NCI-H2171 (cell line): ENCODE results near the gene KLHL40.

Experiments used
- DNase-seq: peaks from one replicate; lab custom pipeline; 2025; lab: John Stamatoyannopoulos, UW

KLHL40 gene

DNA sequence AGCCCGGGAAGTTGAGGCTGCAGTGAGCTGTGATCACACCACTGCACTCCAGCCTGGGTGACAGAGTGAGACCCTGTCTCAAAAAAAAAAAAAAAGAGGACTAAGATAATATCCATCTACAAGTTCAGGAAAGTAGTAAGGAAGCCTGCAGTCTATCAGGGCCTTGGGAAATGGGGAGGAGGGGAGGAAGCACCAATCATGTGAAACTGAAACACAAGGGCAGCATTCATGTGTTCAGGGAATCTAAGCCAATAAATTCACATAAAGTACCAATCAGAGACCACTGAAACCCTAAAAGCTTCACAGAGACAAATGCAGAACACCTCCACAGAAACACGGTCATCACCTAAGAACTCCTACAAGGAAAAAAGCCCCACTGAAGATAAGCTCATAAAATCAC lies 40.1 kb downstream of the KLHL40 start:
- no peak for DNase-seq

DNA sequence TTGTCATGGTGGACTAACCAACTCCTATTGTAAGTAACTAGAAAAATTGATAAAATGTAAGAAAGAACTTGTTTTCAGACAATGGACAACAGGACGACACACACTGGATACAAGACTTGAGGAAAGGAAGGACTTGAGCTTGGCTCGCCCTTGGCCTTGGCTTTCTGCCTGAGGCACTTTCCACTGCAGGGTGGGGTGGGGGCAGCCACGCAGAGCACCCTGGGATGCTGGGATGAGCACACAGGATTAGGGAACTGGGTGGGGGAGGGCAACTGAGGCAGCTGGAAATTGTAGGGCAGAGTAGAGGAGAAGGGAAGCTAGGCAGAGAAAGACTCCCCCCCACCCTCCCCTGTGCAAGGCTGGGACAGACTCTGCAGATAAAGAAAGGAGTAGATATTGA lies 42.7 kb downstream of the KLHL40 start:
- no peak for DNase-seq

DNA sequence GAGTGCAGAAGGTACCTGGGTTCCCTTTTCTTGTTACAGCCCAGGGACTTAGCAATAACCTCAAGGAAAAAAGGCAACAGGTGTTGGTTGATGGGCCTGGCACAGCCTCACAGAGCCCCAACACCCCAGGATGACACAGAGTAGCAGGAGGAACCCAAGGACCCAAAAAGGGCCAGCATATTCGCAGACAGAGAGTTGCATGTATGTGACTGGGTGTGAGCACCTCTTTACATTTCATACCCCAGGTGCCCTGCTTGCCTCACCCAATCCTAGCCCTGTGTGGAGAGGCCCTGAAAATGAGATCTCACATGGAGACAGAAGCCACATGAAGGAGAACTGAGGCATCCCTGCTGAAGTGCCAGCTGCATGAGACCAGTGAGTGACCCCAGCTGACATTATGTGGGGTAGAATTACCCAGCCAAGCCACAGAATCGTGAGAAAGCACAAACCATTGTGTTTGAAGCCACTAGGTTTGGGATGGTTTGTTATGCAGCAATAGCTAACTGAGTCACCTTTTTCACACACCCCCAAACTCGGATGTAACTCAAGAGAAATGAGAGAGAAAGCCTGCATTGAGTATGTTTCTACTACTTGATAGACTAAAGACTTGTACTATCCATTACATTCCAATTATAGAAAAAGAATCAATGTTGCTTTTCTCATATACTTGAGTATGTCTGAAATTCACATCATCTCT lies 43.5 kb downstream of the KLHL40 start:
- no peak for DNase-seq

DNA sequence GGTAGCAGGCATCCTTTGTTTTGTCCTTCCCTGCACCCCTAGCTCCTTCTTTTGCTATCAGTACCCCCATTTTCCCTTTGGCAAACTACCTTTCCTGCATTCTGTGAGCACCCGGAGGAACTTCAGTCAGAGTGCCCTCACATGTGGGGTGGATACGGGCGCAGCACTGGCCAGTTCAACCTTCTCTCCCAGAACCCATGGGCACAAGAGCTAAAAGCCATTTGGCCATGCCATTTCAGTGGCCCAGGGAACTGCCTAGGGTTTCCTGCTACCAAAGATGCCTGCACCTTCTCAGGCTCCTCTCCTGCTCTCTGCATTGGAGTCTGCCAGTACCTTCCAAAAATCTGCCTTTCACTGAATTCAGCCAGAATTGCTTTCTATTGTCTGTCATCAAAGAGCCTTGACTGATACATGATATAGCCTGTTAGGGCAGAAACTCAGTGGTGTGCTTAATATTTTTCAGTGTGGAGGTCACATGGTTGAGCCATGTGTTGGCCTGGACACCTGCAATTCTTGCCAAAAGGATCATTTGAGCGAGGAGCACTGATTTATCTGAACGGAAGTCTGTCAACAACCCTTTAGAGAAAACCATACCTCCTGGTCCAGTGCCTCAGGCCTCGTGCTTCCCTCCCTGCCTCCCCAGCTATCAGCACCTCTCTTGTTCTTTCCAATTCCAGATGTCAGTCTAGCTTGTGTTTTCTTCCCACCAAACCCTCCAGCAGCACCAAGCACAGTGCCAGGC lies 44.2 kb downstream of the KLHL40 start:
- DNase-seq: no peak

DNA sequence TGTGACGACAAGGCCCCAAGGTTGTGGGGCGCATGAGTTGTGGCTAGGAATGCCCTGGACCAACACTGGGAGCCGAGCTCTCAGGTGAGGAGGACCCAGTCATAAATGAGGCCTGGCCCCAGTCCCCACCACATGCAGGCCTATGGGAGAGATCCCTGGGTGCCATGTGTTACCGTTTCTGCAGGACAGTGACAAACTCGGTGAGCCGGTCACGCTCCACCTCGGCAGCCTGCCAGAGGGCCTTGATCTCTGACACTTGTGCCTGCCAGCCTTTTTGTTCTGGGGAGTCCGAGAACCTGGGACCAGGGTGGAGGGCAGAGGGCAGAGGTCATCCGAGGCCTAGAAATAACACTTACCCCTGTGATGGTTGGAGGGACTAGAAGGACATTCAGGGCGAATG lies 45.0 kb downstream of the KLHL40 start:
- DNase-seq: no peak

DNA sequence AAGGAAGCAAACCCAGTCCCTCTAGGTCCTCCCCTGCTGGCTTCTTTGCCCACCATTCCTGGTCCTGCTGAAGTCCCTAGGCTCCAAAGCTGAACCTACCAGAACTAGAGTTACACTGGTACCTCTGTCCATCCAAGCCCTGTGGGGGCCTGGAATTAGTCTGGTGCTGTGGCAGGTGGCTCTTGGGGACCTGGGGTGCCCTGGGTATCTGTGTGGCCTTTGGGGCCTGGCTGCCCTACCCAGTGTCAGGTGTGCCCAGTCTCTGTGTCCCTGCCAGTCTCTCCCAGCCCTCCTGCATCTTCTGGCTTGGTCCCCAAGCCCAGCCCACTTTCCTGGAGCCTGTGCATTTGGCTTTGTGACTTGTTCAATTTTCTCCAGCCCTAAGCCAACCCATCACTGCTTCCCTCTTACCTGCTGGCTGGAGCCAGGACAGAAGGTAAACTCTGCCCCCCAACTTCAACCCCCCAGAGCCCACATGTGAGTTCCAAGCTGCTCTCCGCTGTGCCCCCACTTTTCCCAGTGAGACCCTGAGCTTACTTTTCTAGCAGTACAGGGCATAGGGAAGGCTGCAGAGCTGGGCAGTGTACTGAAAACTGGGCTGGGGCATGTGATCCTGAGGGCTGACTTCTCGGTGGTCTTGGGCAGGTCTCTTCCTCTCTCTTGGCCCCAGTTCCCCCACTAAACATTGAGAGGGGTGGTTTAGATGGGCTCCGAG lies 45.5 kb downstream of the KLHL40 start:
- DNase-seq: no peak

DNA sequence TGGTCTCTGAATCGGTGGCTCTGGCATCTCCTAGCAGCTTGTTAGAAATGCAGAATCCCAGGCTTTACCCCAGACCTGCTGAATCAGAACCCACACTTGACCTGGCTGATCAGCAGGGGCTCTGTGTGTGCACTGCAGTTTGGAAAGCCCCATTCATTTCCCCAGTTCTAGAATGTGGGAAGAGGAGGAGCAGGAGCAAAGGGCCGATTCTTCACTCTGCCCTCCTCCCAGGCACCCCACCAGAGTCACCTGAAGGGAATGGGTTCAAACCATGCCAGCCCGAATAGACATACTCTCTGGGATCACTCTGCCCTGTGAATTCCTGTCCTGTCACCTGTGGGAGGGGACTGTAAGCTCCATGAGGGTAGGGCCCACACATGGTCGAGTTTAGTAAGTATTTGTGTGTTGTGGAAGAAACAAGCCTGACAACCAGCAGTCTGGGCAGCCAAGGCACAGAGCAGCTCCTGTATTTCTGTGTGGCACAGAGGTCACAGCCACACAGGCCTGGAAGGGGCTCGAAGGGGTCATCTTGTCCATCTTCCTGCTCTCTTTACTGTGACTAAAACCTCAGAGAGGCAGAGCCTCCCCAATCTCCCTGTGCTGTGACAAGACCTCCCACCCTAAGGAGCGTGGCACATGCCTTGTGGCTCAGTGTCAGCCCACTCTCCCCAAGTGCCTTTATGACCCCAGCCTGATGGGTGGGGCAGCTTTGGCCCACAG lies 46.3 kb downstream of the KLHL40 start:
- DNase-seq: no peak

DNA sequence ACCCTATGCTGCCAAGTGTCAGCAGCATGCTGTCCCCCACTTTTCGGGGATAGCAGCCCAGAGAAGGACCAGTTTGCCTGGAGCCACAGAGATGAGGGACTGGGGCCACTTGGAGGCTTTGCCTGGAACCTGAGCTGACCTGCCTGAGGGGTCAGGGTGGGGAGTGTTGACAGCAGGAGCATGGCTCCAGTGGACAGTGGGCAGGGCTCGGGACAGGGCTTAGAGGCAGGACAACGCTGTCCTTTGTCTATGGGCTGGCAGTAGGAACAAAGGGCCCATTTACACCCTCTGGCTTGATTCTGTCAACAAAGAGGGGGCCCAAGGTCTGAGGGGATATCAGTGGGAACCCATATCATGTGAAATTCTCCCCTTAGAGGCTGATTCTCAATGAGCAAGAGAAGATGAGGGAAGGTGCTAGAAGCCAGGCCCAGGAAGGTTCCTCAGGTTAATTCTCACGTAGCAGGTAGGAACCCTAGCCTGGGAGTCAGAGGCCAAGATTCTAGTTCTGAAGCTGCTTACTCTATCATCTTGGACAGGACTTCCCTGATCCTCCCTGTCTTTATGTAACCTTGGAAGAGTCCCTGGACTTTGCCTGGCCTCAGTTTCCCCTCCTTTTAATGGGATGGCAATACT lies 47.0 kb downstream of the KLHL40 start:
- no peak for DNase-seq

DNA sequence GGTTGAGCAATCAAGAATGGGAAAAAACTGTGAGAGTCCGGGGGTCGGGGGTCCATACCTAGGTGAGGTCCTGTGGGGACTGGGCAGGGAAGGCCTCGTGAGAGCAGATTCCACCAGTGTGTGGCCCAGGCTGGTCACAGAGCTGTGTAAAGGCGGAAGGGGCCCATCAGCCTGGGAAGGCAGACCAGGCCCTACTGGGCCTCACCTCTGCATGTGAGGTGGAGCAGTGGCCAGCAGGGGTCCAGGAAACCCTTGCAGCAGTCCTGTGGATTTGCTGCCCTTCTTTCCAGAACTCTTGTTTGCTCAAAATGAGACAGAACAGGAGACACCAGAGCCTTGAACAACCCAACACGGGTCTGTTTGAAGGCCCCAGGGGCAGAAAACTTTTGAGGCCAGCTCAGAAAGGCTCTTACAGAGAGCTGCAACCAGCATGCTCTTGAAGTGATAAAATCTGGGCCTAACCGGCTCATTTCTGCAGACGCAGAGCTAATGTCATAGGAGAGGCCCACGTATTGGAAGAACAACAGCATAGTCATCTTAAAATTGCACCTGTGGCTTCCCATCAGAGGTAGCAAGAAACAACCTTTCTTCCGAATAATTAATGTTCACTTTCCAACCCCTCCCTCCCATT lies 47.6 kb downstream of the KLHL40 start:
- DNase-seq: no peak

DNA sequence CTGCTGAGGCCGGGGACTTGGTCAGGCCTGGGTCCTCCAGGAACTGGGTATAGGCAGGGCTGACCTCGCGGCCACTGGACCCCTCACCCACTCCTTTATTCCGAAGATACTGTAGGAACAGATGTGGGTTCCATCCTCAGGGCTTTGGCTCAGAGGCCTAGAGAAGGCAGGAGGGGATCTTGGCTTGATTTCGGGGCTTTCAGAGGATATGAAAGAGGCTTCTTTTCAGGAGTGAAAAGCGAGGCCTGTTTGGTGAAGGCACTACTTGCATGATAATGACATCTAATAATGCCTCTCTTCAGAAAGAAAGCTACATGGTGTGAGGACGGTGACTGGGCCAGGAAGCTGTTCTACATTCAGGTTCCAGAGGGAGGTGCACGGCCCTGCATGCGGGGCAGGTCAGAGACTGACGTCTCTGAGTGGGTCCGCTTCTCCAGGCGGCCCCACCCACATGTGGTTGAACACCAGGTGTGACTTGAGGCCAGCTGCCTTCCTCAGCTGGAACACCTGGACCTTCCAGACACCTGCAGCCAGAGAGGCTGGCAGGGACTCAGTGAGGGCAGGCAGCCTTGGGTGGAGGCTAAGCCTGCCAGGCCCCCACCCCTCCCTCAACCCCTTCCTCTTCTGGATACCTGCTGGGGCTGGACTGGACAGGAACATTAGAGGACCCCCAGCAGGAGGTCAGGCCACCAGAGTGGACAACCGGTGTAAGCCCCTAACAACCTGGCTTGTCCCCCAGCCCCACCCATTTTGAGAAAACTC lies 48.3 kb downstream of the KLHL40 start:
- DNase-seq: no peak

DNA sequence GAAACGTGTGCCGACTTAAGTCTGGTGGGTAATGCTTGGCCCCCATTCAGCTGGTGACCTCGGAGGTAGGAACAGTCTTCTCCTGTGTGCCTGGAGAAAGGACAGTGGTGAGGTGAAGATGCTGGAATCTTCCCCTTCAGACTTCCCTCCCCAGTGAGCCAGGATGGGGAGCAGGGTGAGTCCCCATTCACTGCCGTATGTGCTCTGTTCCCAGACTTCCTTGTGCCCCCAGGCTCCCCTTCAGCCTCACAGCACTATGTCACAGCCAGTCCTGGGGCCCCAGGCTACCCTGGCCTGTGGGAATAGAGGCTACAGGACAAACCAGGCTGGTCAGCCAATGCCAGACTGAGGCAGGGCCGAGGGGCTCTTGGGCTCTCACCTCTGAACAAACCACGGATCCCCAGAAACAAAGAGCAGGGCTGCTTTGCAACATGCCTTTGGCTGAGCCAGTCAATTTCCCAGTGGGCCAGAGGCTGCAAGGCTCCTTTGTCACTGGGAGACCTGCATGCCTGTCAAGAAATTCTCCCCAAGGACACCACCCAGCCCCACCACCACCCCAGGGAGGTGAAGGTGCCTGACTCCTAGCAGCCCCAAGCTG lies 49.0 kb downstream of the KLHL40 start:
- DNase-seq: no peak

DNA sequence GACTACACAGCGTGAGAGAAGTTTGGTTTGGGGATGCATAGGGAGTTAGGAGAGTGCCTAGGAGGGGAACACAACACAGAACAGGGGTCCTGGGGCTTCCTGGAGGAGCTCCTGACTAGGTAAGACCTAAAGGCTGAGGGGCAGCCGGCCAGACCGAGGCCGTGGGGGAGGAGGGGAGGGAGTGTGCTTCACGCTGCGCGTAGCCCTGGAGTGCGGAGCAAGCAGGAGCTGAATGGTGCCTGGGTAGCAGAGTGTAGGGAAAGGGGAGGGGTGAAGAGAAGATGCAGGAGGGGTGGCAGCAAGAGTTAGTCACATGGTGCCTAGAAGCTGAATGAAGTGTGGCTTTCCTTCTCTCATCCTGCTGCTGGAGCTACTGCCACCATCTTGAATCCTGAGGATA lies 49.7 kb downstream of the KLHL40 start:
- no peak for DNase-seq

DNA sequence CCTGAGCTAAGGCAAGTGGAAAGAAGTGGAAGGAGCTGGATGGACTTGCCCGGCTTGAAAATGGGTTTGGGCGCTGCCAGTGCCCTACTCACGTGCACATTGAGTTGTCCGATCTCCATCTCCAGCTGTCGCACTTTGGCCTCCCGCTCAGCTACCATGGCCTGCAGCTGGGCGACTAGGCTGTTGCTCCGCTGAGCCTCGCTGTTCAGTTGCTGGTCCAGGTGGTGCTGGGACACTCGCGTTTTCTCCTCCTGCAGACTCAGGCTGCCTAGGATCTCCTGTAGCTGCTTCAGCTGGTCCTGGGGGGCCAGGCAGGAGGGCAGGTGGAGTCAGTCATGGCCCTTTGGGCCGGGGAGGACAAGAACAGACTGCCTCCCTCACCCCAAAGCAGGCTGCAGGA lies 50.3 kb downstream of the KLHL40 start:
- no peak for DNase-seq

DNA sequence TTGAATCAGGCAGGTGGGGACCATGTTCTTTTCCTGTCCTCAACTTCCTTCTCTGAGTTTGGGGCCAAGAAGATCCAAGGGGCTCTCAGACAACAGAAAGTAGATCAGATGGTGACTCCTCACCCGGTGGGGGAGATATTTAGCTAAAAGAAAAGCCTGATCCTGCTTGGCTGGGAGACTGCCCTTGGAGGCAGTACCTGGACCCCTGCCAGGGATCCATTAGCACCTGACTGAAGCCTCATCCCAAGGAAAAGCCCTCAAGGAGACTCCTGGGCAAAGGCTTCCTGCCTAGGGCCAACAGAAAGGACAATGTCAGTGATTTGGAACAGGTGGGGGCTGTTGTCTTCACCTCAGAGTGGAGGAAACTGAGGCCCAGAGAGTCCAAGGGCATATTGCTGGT lies 50.7 kb downstream of the KLHL40 start:
- no peak for DNase-seq

DNA sequence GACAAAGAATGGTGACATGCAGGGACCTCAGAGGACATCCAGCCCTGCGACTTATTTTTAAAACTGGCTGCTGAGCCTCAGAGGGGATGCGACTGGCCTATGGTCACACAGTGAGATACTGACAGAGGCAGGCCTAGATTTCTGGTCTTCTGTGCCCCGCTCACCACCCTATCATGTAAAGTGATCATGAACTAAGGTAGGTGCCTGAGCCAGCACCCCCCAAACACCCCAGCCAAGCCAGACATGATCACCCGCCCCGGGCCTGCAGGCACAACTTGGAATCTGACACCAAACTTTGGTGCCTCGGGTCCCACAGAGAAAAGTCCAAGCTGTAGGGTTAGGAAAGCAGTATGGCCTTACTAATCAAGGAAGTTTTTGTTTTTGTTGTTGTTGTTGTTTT lies 51.2 kb downstream of the KLHL40 start:
- DNase-seq: no peak

DNA sequence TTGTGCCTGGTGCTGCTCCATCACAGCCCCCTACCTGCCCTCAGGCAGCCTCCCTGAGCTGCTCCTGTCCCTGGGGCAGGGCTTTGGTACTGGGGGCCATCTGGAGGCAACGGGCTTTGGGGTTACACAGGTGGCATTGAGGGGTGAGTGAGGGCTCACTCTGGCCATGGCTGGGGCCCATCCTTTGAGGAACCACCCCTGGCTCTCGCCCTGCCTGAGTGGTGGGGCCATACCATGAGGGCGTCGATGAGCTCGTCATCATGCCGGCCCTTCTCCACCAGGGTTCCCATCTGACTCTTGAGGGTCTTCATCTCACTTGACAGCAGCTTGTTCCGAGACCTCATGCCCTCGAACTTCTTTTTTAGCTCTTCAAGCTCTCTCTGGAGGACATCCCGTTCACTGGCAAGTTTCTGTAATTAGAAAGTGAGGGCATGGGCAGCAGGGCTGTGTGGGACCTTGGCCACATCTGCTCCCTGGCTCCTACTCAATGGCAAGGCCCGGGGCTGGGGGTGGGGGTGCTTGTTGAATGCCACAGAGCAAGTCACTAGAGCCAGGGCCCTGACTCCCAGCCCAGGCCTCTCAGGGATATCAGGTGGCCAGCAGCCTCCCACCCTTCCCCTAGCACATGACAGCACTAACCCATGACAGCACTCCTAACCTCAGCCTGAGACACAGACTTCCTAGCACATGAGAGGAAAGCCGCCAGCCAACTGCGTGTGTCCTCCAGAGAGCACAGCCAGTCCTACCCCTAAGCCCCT lies 54.2 kb downstream of the KLHL40 start:
- DNase-seq: no peak

DNA sequence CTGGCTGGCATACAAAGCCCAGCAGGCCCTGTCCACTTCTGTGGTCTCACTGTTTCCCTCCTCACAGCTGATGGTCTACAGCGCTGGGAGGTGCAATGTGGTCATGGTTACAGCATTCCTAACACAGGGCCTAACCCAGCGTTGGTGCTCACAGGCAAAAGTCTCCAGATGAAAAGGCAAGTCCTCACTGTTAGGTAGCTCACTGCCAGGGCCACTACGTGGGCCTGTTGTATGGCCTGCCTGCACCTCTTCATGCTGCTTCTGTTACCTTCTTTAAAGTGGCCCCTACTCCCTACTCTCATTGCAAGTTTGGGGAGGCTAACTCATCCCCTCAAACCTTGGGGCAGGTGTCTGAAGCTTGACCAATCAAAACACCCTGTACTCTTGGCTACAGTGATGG lies 56.5 kb downstream of the KLHL40 start:
- no peak for DNase-seq
